Measurements from ENCODE around the gene HNRNPUL1. TPM values are rescaled to one million over a fixed set of nuclear protein-coding genes. Genes with fewer than 3 reads are reported as not detected.

The HNRNPUL1 gene
- total and polyA plus RNA-seq, 2 of the 8 experiments (the other 6 are each of a cell fraction or from before 2014, with no cell fraction given): 99.5 to 264 TPM

GRCh38 chr19:41334793-41335192 lies 70.6 kb downstream of the HNRNPUL1 start:
- Histone ChIP-seq H2BK15ac (ENCODE audit: low read length) (no peak overlapping the region), H3K23me2 (ENCODE audit: low read depth, low read length) (peaks cover 1% of the 10 kb centered on the region), H3K9ac (replicated peaks in 1 of 4; ENCODE audit: extremely low read depth in 1 of 4, low read depth in 3 of 4, low read length in 3 of 4) (no peak overlapping the region), H2BK12ac (ENCODE audit: low read depth, low read length) (no peak overlapping the region), H3K23ac (ENCODE audit: insufficient read length) (no peak overlapping the region), H3K36me3 (ENCODE audit: control insufficient read depth in 2 of 4, insufficient read depth in 4 of 4, low read length in 3 of 4) (no peaks in the 10 kb centered on the region), H3K9me3 (ENCODE audit: insufficient read depth in 2 of 2, low read depth in 1 of 2, low read length in 1 of 2) (no peaks in the 10 kb centered on the region), H2BK120ac (replicated peaks; ENCODE audit: low read depth, low read length) (no peak overlapping the region), H3K4ac (replicated peaks; ENCODE audit: insufficient read length, low read depth, low read length) (no peak overlapping the region), H3K4me2 (ENCODE audit: insufficient read depth in 1 of 2, low read depth in 2 of 2, low read length in 2 of 2) (no peak overlapping the region), H3K18ac (ENCODE audit: extremely low read depth, low read length) (no peak overlapping the region), H3K4me1 (replicated peaks in 1 of 4; ENCODE audit: control insufficient read depth in 3 of 4, insufficient read depth in 4 of 4, low read length in 3 of 4) (no peaks in the 10 kb centered on the region), H3K27me3 (replicated peaks in 1 of 4; ENCODE audit: control insufficient read depth in 3 of 4, extremely low read depth in 1 of 4, insufficient read depth in 3 of 4, low read length in 3 of 4) (peaks cover 0 to 3% (median 0%) of the 10 kb centered on the region in 4 experiments; a peak in 3 of 7 replicates), H4K20me1 (replicated peaks in 1 of 2; ENCODE audit: control insufficient read depth in 1 of 2, insufficient read depth in 2 of 2, low read length in 2 of 2) (peaks cover 0 to 2% of the 10 kb centered on the region in 2 experiments), H4K8ac (ENCODE audit: extremely low read depth, insufficient read depth, low read length) (no peak overlapping the region), H4K5ac (ENCODE audit: insufficient read length, low read depth, low read length) (no peak overlapping the region), H3K79me2 (ENCODE audit: control insufficient read depth in 1 of 2, insufficient read depth in 2 of 2, low read length in 2 of 2) (no peaks in the 10 kb centered on the region), H3K79me1 (ENCODE audit: low read depth, low read length) (no peaks in the 10 kb centered on the region), H3K4me3 (ENCODE audit: extremely low read depth in 1 of 4, insufficient read depth in 2 of 4, low read depth in 3 of 4, low read length in 4 of 4) (no peak overlapping the region), H2BK20ac (ENCODE audit: low read length) (no peak overlapping the region), H3K27ac (ENCODE audit: low read depth, low read length) (no peak overlapping the region), H4K91ac (replicated peaks; ENCODE audit: insufficient read length, low read length) (no peak overlapping the region), H2BK5ac (ENCODE audit: low read depth, low read length) (no peak overlapping the region), H2AK5ac (ENCODE audit: low read depth, low read length) (no peak overlapping the region), H2AFZ (ENCODE audit: low read length) (no peak overlapping the region), H3K56ac (replicated peaks; ENCODE audit: insufficient read length, low read depth, low read length) (no peak overlapping the region), H3K14ac (ENCODE audit: insufficient read length) (no peak overlapping the region)
- no peak for DNase-seq (ENCODE audit: low read depth in 1 of 2, low spot score in 2 of 2)
- FAIRE-seq: no peak
- no peak for TF ChIP-seq JUND (IDR thresholded peaks at IDR 0.05; ENCODE audit: low read length)
- no peak for TF ChIP-seq CHD1 (IDR thresholded peaks at IDR 0.05; ENCODE audit: low read depth, low read length)
- TF ChIP-seq BCL11A (IDR thresholded peaks at IDR 0.05; ENCODE audit: low read depth in 2 of 2, low read length in 2 of 2): no peak
- TF ChIP-seq NANOG (IDR thresholded peaks at IDR 0.05; ENCODE audit: insufficient read depth, low read depth, low read length, poor library complexity, severe bottlenecking): no peak
- no peak for TF ChIP-seq EP300 (IDR thresholded peaks at IDR 0.05; ENCODE audit: borderline replicate concordance in 1 of 2, low read depth in 2 of 2, low read length in 2 of 2)
- TF ChIP-seq E2F6 (IDR thresholded peaks at IDR 0.05): no peak
- no peak for TF ChIP-seq EGR1 (IDR thresholded peaks at IDR 0.05; ENCODE audit: borderline replicate concordance, low read depth, low read length)
- TF ChIP-seq CBX8 (IDR thresholded peaks at IDR 0.05; ENCODE audit: borderline replicate concordance, low read depth, low read length): no peak
- no peak for TF ChIP-seq NRF1 (IDR thresholded peaks at IDR 0.05; ENCODE audit: low read depth, low read length)
- TF ChIP-seq HDAC2 (IDR thresholded peaks at IDR 0.05; ENCODE audit: borderline replicate concordance in 1 of 2, low read depth in 2 of 2, low read length in 2 of 2): no peak
- TF ChIP-seq RAD21 (IDR thresholded peaks at IDR 0.05 in 1 of 2, conservative IDR thresholded peaks at IDR 0.05 in 1 of 2; ENCODE audit: low read depth in 2 of 2, low read length in 2 of 2): no peak
- 100% methylated on average over 5 of the region's 5 CpGs; no CpG with 5 or more reads in 1 of the 2 experiments for WGBS, 2 experiments (ENCODE audit: extremely low coverage in 1 of 2, insufficient coverage in 1 of 2, insufficient read length in 1 of 2, insufficient replicate concordance in 2 of 2, low coverage in 1 of 2, low lambda C conversion rate in 2 of 2, missing lambda C conversion rate in 1 of 2)
- ChIA-PET POLR2A (ENCODE audit: partially characterized antibody) (interaction anchor here (1.3 kb wide), 1 partner anchor 9 kb away, joined by 7 read pairs; no protein-coding TSS in a partner anchor), CTCF (ENCODE audit: partially characterized antibody) (interaction anchor here (1.7 to 4.8 kb wide), 2 partner anchors 17 to 43 kb away, joined by 3 to 25 read pairs; no protein-coding TSS in a partner anchor)
